Kidney epithelial cell (primary cell): ENCODE data around the gene PCSK5. TPM values are rescaled to one million over a fixed set of nuclear protein-coding genes. Genes with fewer than 3 reads are reported as not detected.

Source experiments
- DNase-seq: peaks from one replicate; pipeline ENCODE4 v3.0.0-alpha.2; 2010; ENCODE audit warnings: low read depth
- H3K27me3 ChIP-seq: 2 replicates; pipeline ENCODE4 v1.6.0; 2011; ENCODE audit warnings: low read length; ENCODE audit not compliant: control insufficient read depth, insufficient read depth
- H3K36me3 ChIP-seq: 2 replicates; pipeline ENCODE4 v1.5.1; 2011; ENCODE audit warnings: low read length; ENCODE audit not compliant: control insufficient read depth, insufficient read depth
- H3K4me3 ChIP-seq: 2 replicates; pipeline ENCODE4 v1.5.1; 2011; ENCODE audit warnings: low read depth, mild to moderate bottlenecking, control low read depth, low read length
- total RNA-seq: library from RNA; depleted of rRNA; stranded (reverse); fragments of >200 nt; gene quantifications from 2 replicates; pipeline ENCODE4 v1.2.3, GENCODE V29; 2015
- TF ChIP-seq, protein P1 (sequence below): IDR thresholded peaks from 2 replicates; pipeline ENCODE4 v1.5.1; 2011; ENCODE audit warnings: mild to moderate bottlenecking, moderate library complexity, low read length, control low read depth, inconsistent platforms; ENCODE audit not compliant: insufficient read depth, poor library complexity, severe bottlenecking

PCSK5 gene
- total RNA-seq, 1 donor from 2014 or later: 3.8 TPM

DNA sequence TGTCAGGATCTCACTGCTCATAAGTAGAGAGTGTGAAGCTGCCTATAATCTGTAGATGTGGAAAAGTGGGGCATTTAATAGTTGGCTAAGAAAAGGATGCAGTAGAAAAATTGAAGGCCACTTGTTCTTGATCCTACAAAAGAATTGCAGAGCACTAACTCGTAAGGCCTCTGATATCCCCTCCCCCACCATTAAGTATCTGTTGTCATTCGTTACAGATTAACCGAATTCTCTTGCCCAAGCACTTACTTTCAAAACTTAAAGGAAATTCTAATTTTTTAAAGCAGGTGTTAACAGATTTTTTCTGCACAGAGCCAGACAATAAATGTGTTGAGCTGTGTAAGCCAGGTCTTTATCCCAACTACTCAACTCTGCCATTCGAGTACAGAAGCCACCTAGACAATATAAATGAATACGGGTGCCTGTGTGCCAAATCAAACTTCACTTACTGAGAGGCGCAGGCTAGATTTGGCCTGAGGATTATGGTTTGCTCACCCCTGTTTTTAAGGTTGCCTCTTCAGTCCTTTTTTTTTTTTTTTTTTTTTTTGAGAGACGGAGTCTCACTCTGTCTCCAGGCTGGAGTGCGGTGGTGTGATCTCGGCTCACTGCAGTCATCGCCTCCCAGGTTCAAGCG is 268.9 kb downstream of the PCSK5 start:
- TF ChIP-seq, protein P1, sequence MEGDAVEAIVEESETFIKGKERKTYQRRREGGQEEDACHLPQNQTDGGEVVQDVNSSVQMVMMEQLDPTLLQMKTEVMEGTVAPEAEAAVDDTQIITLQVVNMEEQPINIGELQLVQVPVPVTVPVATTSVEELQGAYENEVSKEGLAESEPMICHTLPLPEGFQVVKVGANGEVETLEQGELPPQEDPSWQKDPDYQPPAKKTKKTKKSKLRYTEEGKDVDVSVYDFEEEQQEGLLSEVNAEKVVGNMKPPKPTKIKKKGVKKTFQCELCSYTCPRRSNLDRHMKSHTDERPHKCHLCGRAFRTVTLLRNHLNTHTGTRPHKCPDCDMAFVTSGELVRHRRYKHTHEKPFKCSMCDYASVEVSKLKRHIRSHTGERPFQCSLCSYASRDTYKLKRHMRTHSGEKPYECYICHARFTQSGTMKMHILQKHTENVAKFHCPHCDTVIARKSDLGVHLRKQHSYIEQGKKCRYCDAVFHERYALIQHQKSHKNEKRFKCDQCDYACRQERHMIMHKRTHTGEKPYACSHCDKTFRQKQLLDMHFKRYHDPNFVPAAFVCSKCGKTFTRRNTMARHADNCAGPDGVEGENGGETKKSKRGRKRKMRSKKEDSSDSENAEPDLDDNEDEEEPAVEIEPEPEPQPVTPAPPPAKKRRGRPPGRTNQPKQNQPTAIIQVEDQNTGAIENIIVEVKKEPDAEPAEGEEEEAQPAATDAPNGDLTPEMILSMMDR: no peak
- Histone ChIP-seq H3K27me3 (no peaks in the 10 kb centered on the region), H3K36me3 (no peaks in the 10 kb centered on the region), H3K4me3 (no peak overlapping the region)
- DNase-seq: peak; percentile 28

DNA sequence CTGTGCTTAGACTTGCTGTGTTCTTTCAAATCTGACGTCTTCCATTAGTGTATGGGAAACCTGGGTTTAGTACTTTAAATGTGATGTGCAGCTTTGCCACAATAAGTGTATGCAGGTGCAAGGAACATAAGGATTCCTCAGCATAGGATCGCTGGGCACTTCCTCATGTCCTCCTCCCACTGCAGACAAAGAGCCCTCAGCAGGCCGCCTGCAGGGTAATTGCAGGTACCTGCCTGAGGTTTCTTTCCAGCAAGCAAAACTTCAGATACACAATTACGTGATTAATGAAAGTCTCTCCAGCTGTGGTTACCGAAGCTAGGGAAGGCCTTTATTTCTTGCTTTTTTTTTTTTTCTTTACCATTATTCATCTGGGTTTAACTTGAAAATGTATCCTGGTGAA is 270.6 kb downstream of the PCSK5 start:
- DNase-seq: no peak
- no peaks in the 10 kb centered on the region for H3K27me3 ChIP-seq

DNA sequence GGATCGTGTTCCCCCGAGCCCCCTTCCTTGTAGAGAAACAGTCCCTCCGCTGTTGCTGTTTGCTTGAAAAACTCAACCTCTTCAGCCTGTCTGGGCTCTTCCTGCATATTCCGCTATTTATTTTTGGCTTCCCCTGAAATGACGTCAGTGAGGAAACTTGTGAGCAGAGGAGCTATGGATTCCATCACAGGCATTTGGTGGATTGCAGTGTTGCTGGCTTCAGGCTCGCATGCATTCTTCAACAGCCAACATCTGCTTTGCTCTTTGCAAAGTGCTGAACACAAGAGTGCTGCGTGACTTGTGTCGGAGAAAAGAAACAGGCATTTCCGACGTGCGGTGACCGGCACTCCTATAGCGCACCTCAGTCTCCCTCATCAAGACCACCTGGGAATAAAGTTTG is 271.1 kb downstream of the PCSK5 start:
- no peak for DNase-seq
- Histone ChIP-seq H3K36me3 (no peaks in the 10 kb centered on the region), H3K27me3 (no peaks in the 10 kb centered on the region), H3K4me3 (no peak overlapping the region)
- TF ChIP-seq, protein P1: no peak

More for the DNA sequence above, 270.6 kb downstream of the PCSK5 start:
- no peak overlapping the region for H3K4me3 ChIP-seq
- no peaks in the 10 kb centered on the region for H3K36me3 ChIP-seq
- TF ChIP-seq, protein P1: no peak

DNA sequence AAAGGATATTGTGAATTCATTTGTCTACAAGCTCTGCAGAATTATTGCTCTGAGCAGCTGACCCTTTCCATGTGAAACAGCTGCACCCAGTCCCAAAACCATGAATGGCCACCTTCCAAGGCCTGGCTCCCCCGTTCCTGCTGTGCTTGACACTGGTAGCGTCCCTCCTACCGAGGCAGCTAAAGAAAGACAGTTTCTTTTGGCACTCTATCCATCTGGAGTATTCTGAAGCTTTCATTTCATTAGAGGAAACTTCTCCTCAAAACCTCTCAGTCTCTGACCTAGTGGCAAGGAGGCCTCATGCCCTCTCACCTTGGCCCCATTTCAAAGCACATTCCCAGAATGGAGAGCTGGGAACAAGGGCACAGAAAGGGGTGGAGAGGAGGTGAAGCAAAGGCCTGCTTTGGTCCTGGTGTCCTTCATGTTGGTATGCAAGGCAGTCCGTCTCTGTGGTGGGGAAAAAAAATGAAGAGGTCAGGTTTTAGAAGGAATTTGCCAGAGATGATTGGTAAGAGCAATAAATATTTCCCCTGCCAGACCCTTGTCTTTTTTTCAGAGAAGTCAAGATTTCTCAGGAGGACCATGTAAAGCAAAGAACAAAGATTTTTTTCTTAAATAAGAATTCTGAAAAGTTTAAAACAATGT is 271.7 kb downstream of the PCSK5 start:
- Histone ChIP-seq H3K4me3 (no peak overlapping the region), H3K27me3 (no peaks in the 10 kb centered on the region), H3K36me3 (no peaks in the 10 kb centered on the region)
- no peak for DNase-seq
- TF ChIP-seq, protein P1: no peak

DNA sequence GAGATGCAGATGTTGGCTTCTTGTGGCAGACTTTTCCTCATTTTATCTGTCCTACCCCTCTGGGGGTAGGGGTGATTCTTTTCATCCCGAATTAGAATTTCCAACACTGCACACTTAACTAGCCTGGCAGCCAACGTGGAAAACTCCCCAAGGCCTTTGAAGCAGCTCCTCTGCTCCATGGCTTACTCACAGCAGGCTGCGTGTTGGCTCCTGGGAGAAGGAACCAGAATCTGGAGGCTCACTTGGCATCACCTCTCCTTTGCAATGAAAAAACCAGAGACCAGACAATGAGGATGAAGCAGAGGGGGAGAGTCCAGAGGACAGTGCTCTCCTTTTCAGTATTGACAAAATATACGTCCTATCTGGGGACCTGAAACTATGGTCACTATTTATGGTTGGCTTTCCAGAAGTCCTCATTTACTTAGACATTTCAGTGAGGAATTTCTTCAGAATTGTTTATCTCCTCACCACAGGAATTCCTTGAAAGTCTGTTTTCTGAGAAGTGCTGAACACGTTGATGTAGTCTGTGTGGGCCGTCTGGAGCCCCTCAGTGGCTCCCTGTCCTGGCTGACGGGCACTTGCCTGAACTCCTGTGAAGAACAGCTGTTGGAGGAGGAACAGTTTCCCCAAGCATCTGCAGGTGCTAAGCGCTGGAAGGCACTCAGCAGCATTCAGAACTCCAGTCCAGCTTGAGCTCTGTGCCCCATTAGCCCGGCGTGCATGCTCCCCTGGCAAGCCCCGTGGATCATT is 272.5 kb downstream of the PCSK5 start:
- Histone ChIP-seq H3K4me3 (no peak overlapping the region), H3K36me3 (no peaks in the 10 kb centered on the region), H3K27me3 (no peaks in the 10 kb centered on the region)
- TF ChIP-seq, protein P1: no peak
- no peak for DNase-seq
